Epithelial cell of esophagus (primary cell): ENCODE results near the gene TMEM19.

ENCODE experiments used
- DNase-seq: peaks from one replicate; pipeline ENCODE4 v3.0.0; 2010; ENCODE audit warnings: low read depth
- H3K4me3 ChIP-seq: 2 replicates; pipeline ENCODE4 v1.5.1; 2011; ENCODE audit warnings: mild to moderate bottlenecking, low read length, control low read depth
- CTCF ChIP-seq: IDR thresholded peaks from 2 replicates; pipeline ENCODE4 v1.5.1; 2011; ENCODE audit warnings: low read depth, mild to moderate bottlenecking, low read length, control low read depth, inconsistent platforms; ENCODE audit not compliant: insufficient read depth; ENCODE audit errors: missing control alignments

TMEM19 gene

DNA sequence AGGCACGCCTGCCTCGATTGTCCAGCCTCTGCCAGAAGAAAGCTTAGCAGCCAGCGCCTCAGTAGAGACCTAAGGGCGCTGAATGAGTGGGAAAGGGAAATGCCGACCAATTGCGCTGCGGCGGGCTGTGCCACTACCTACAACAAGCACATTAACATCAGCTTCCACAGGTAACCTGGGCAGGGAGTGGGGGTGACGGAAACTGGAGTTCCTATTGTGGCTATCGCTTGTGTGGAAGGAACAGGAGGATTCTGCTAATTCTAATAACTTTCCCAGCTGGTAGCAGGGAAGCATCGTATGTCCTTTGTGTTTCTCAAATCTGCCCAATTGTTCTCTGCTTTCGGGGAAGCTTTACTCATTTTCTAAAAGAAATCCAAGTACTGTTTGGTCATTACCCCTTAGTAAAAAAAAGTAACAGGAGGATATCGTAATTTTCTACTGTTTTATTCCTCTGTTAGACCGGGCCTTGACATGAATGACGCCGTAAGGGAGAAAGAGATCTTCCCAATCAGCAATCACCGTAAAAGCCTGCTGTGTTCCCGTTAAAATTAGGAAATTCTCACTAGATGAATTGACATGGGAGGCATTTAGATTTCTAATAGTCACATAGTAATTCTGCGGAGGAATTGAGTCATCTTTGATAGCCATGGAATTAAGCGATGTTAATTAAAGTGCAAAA, 21.3 kb upstream of the TMEM19 start:
- peak overlapping the region; percentile 87 for H3K4me3 ChIP-seq
- no peak for TF ChIP-seq CTCF
- peak; percentile 28 for DNase-seq

- no peak for DNase-seq
- peak overlapping the region; percentile 87 for H3K4me3 ChIP-seq
- no peak for TF ChIP-seq CTCF
Observed at GRCh38 chr12:71665090-71665463, 20.8 kb upstream of the TMEM19 start.

- no peak overlapping the region for H3K4me3 ChIP-seq
- no peak for DNase-seq
- no peak for TF ChIP-seq CTCF
Observed at GRCh38 chr12:71666259-71666658, 19.6 kb upstream of the TMEM19 start.

DNA sequence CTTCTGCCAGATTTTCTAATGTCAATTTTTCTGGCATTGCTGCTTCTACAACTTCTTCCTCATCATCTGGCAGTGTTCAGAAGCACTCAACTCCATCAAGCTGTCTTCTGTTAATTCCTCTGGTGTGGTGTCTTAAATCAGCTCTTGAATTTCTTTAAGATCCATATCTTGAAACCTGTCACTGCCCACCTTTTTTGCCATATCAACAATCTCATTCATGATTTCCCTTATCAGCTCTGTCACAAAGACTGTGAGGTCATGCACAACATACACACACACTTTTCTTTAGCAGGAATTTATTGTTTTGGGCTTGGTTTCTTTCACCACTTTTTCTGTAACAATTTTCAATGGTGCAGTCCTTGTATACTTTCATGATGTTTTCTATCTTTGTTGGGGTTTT, 14.6 kb upstream of the TMEM19 start:
- DNase-seq = no peak
- H3K4me3 ChIP-seq = no peak overlapping the region
- no peak for TF ChIP-seq CTCF

- no peak for DNase-seq
- H3K4me3 ChIP-seq = no peak overlapping the region
- TF ChIP-seq CTCF = no peak
Observed at GRCh38 chr12:71671816-71672215, 14.1 kb upstream of the TMEM19 start.

- H3K4me3 ChIP-seq = no peak overlapping the region
- DNase-seq = peak; percentile 25
- no peak for TF ChIP-seq CTCF
Observed at GRCh38 chr12:71682466-71682865, 3.4 kb upstream of the TMEM19 start.

- TF ChIP-seq CTCF = no peak
- DNase-seq = no peak
- no peak overlapping the region for H3K4me3 ChIP-seq
Observed at GRCh38 chr12:71683633-71684032, 2.2 kb upstream of the TMEM19 start.
